OCI-LY7 (cell line): ENCODE results near the gene RIPOR1. TPM values are rescaled to one million over a fixed set of nuclear protein-coding genes. Genes with fewer than 3 reads are reported as not detected.

ENCODE experiments used
- BruUV-seq: library from RNA; stranded (reverse); fragments of 400-500 nt; replicated peaks from 2 replicates; lab custom pipeline; 2021; lab: Mats Ljungman, UMichigan
- CTCF ChIA-PET: fragments of 300-600 bp; sonication (Branson Sonifier 250); formaldehyde crosslinking; loops from one replicate; lab custom pipeline; 2022; ENCODE audit warnings: antibody characterized with exemption; ENCODE audit not compliant: unreplicated experiment; lab: Charles Lee
- POLR2A ChIA-PET: fragments of 300-600 bp; sonication (Branson Sonifier 250); formaldehyde crosslinking; loops from one replicate; lab custom pipeline; 2022; ENCODE audit warnings: antibody characterized with exemption; lab: Charles Lee
- DNase-seq: peaks from one replicate; pipeline ENCODE4 v3.0.0-alpha.2; 2015; ENCODE audit warnings: low spot score
- H2AFZ ChIP-seq: fragments of 200-600 bp; sonication (generic), shearing (Covaris generic); 2 replicates; pipeline ENCODE4 v1.6.1; 2014; ENCODE audit warnings: mild to moderate bottlenecking, antibody characterized with exemption, low read length, moderate library complexity
- H3K27ac ChIP-seq: fragments of 200-600 bp; sonication (generic); 2 replicates; pipeline ENCODE4 v1.5.1; 2014; ENCODE audit warnings: mixed run types, low read depth, mild to moderate bottlenecking, moderate library complexity, low read length, inconsistent platforms; ENCODE audit not compliant: poor library complexity, severe bottlenecking
- H3K36me3 ChIP-seq: fragments of 200-600 bp; sonication (generic); 2 replicates; pipeline ENCODE4 v1.6.1; 2014; ENCODE audit warnings: mild to moderate bottlenecking, antibody characterized with exemption, low read length, moderate library complexity, mixed read lengths; ENCODE audit not compliant: insufficient read depth
- H3K4me1 ChIP-seq: fragments of 200-600 bp; sonication (generic); 2 replicates; pipeline ENCODE4 v1.5.1; 2014; ENCODE audit warnings: mild to moderate bottlenecking, low read length; ENCODE audit not compliant: insufficient read depth, poor library complexity, severe bottlenecking
- H3K4me2 ChIP-seq: fragments of 200-600 bp; sonication (generic); 2 replicates; pipeline ENCODE4 v1.6.1; 2014; ENCODE audit warnings: mild to moderate bottlenecking, low read length
- H3K4me3 ChIP-seq: fragments of 200-600 bp; sonication (generic); 2 replicates; pipeline ENCODE4 v1.5.1; 2014; ENCODE audit warnings: mild to moderate bottlenecking, low read depth, low read length; ENCODE audit not compliant: poor library complexity, severe bottlenecking
- H3K79me2 ChIP-seq: fragments of 200-600 bp; sonication (generic); 2 replicates; pipeline ENCODE4 v1.6.1; 2016; ENCODE audit warnings: low read depth, mild to moderate bottlenecking, low read length, moderate library complexity, mixed read lengths; ENCODE audit not compliant: insufficient read depth
- H3K9me2 ChIP-seq: fragments of 200-600 bp; sonication (generic); 2 replicates; pipeline ENCODE4 v1.6.1; 2016; ENCODE audit warnings: mild to moderate bottlenecking, low read length, mixed read lengths; ENCODE audit not compliant: insufficient read depth
- H3K9me3 ChIP-seq: fragments of 200-600 bp; sonication (generic); 2 replicates; pipeline ENCODE4 v1.6.1; 2014; ENCODE audit warnings: mild to moderate bottlenecking, mixed run types, low read length, mixed read lengths
- H4K20me1 ChIP-seq: fragments of 200-600 bp; sonication (generic); 2 replicates; pipeline ENCODE4 v1.6.1; 2014; ENCODE audit warnings: mild to moderate bottlenecking, antibody characterized with exemption, low read length, moderate library complexity, mixed read lengths; ENCODE audit not compliant: insufficient read depth
- CTCF ChIP-seq: fragments of 200-600 bp; sonication (generic); conservative IDR thresholded peaks from 2 replicates; pipeline ENCODE4 v1.5.1; 2014; ENCODE audit warnings: mild to moderate bottlenecking, antibody characterized with exemption, low read length, moderate library complexity, mixed read lengths
- EZH2phosphoT487 ChIP-seq: fragments of 200-600 bp; sonication (generic); IDR thresholded peaks from 2 replicates; pipeline ENCODE4 v1.6.1; 2018; ENCODE audit warnings: low read depth, borderline replicate concordance, mild to moderate bottlenecking, mixed run types, antibody characterized with exemption, low read length, moderate library complexity, mixed read lengths
- intact Hi-C: fragments of 100-400 bp; cut with micrococcal nuclease; formaldehyde crosslinking; loops from one replicate; pipeline ENCODE4 v1.10.0; 2022; ENCODE audit not compliant: unreplicated experiment
- total RNA-seq, 2 experiments: library from RNA; depleted of rRNA in 1 of 2; stranded (reverse); fragments of >200 nt in 1 of 2; shearing (Covaris generic) in 1 of 2; gene quantifications; 2 replicates each; pipeline ENCODE4 v1.2.3, GENCODE V29; 2014 to 2022

The RIPOR1 gene
- total RNA-seq, 2 experiments from 2014 or later, result 9.7 to 40.2 TPM

- intact Hi-C loops, result loop anchor here (1.0 to 10.0 kb wide), 5 partner anchors 15 to 523 kb away; partner anchors contain the start of genes ACD, NFATC3 and PARD6A
- Histone ChIP-seq H3K4me2 (peak overlapping the region; percentile 92), H4K20me1 (no peaks in the 10 kb centered on the region), H3K4me3 (peak overlapping the region; percentile 84), H3K4me1 (peaks cover 65% of the 10 kb centered on the region), H3K79me2 (peaks cover 85% of the 10 kb centered on the region), H2AFZ (no peak overlapping the region), H3K9me2 (no peaks in the 10 kb centered on the region), H3K9me3 (no peaks in the 10 kb centered on the region), H3K36me3 (peaks cover 52% of the 10 kb centered on the region; the same call in 1 of the 2 replicates), H3K27ac (peak overlapping the region; percentile 95)
- TF ChIP-seq EZH2phosphoT487 (no peak), CTCF (no peak)
- peak; percentile 98 for DNase-seq
- no TSS peak for BruUV-seq
- ChIA-PET CTCF (interaction anchor here (0.6 to 4.6 kb wide), 9 partner anchors 8 to 882 kb away, joined by 3 to 42 read pairs (median 6); partner anchors contain the start of genes CARMIL2 and SLC7A6), POLR2A (interaction anchor here (0.6 to 8.0 kb wide), 7 partner anchors 12 to 109 kb away, joined by 3 to 251 read pairs (median 7); partner anchors contain the start of gene ACD)
Measured at GRCh38 chr16:67561824-67562525, 33.3 kb downstream of the RIPOR1 start.

DNA sequence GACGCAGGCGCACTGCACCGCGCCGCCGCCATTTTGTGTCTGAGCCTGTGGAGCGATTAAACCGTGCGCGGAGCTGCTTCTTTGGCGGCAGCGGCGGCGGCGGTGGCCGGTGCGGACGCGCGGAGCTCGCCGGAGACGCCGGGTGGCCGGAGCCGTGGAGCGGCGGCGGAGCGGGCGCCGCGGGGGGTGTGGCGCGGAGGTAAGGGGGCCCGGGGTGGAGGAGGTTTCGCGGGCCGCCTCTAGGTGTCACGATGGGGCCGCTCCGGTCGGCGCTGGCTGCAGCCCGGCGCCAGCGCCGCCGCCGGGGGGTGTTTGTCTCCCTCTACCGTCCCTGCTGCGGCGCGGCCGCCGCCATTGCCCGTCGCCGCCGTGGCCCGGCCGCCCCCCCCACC, 33.9 kb downstream of the RIPOR1 start, which contains the start of gene CTCF:
CTCF (plus strand) TSS at position 1 of the 392 bp plus-strand sequence. CDS start 48,307 bp downstream, outside the sequence.
- BruUV-seq, result no TSS peak
- Histone ChIP-seq H3K4me2 (peak within 1 kb of the TSS; percentile 92), H3K9me3 (no peaks in the 10 kb centered on the region), H3K4me3 (peak within 1 kb of the TSS; percentile 84), H4K20me1 (no peaks in the 10 kb centered on the region), H3K36me3 (peaks cover 53% of the 10 kb centered on the region; the same call in 1 of the 2 replicates), H3K27ac (peak within 1 kb of the TSS; percentile 95), H3K4me1 (peaks cover 65% of the 10 kb centered on the region), H3K9me2 (no peaks in the 10 kb centered on the region), H2AFZ (no peak within 1 kb of the TSS; the same call in 1 of the 2 replicates), H3K79me2 (peaks cover 85% of the 10 kb centered on the region)
- peak; percentile 91 for DNase-seq
- CTCF ChIA-PET, result interaction anchor here (1.3 to 4.6 kb wide), 6 partner anchors 9 to 105 kb away, joined by 3 to 42 read pairs (median 6); partner anchors contain the start of gene CARMIL2
- POLR2A ChIA-PET, result interaction anchor here (0.6 to 8.0 kb wide), 8 partner anchors 9 to 108 kb away, joined by 3 to 251 read pairs (median 6); partner anchors contain the start of gene ACD
- TF ChIP-seq EZH2phosphoT487 (no peak), CTCF (peak; percentile 65)
- intact Hi-C loops, result loop anchor here (1.0 to 10.0 kb wide), 5 partner anchors 15 to 522 kb away; partner anchors contain the start of genes ACD, NFATC3 and PARD6A
